DND-41 (cell line): Measurements from ENCODE around the gene HSD3B1.
A peak's percentile ranks its signal among the peaks of the same experiment; 100 is the strongest.

Experiments used
- ATAC-seq: fragments of 200-7000 bp; cut with Tn5 transposase; 3 replicates; pipeline ENCODE4 v1.9.1; 2021; ENCODE audit warnings: low read depth; ENCODE audit not compliant: insufficient read depth
- DNase-seq: peaks from one replicate; pipeline ENCODE4 v3.0.0-alpha.2; 2020
- H2AFZ ChIP-seq: 2 replicates; pipeline ENCODE4 v1.6.0; 2012; ENCODE audit warnings: low read depth, low read length
- H3K27ac ChIP-seq: 2 replicates; pipeline ENCODE4 v1.5.1; 2012; ENCODE audit warnings: low read length, inconsistent platforms
- H3K27me3 ChIP-seq: fragments of 200-600 bp; sonication (generic); 2 replicates; pipeline ENCODE4 v1.6.0; 2012; ENCODE audit warnings: low read length, mild to moderate bottlenecking, inconsistent platforms; ENCODE audit not compliant: insufficient read depth, poor library complexity
- H3K36me3 ChIP-seq: 2 replicates; pipeline ENCODE4 v1.5.1; 2012; ENCODE audit warnings: low read length, inconsistent platforms; ENCODE audit not compliant: insufficient read depth
- H3K4me1 ChIP-seq: 2 replicates; pipeline ENCODE4 v1.5.1; 2012; ENCODE audit warnings: mild to moderate bottlenecking, low read length; ENCODE audit not compliant: insufficient read depth
- H3K4me2 ChIP-seq: 2 replicates; pipeline ENCODE4 v1.6.0; 2012; ENCODE audit warnings: mild to moderate bottlenecking, moderate library complexity, low read length, inconsistent platforms; ENCODE audit not compliant: insufficient read depth
- H3K4me3 ChIP-seq, 2 experiments: fragments of 200-600 bp in 1 of 2; shearing (Covaris generic) in 1 of 2; 2 replicates each; pipeline ENCODE4 v1.5.1; 2012 to 2016; ENCODE audit warnings: inconsistent platforms in 2 of 2, low read length in 2 of 2, mild to moderate bottlenecking in 2 of 2, low read depth in 1 of 2, moderate library complexity in 1 of 2
- H3K79me2 ChIP-seq: 2 replicates; pipeline ENCODE4 v1.6.0; 2012; ENCODE audit warnings: low read length, inconsistent platforms; ENCODE audit not compliant: insufficient read depth
- H3K9ac ChIP-seq: 2 replicates; pipeline ENCODE4 v1.6.0; 2012; ENCODE audit warnings: low read depth, mild to moderate bottlenecking, inconsistent platforms, low read length, moderate library complexity
- H3K9me3 ChIP-seq: 2 replicates; pipeline ENCODE4 v1.5.1; 2012; ENCODE audit warnings: low read length, moderate library complexity, mild to moderate bottlenecking, inconsistent platforms; ENCODE audit not compliant: insufficient read depth, severe bottlenecking
- H4K20me1 ChIP-seq: 2 replicates; pipeline ENCODE4 v1.6.0; 2012; ENCODE audit warnings: low read length; ENCODE audit not compliant: insufficient read depth
- EZH2 ChIP-seq: IDR thresholded peaks from 3 replicates; pipeline ENCODE4 v1.6.1; 2012; ENCODE audit warnings: borderline replicate concordance, low read depth, mild to moderate bottlenecking, moderate library complexity, low read length, inconsistent platforms; ENCODE audit not compliant: severe bottlenecking
- TF ChIP-seq, protein P1 (sequence below): IDR thresholded peaks from 2 replicates; pipeline ENCODE4 v1.5.1; 2012; ENCODE audit warnings: borderline replicate concordance, low read length, moderate library complexity, mild to moderate bottlenecking; ENCODE audit not compliant: poor library complexity, severe bottlenecking; ENCODE audit errors: extremely low read depth

The HSD3B1 gene

DNA sequence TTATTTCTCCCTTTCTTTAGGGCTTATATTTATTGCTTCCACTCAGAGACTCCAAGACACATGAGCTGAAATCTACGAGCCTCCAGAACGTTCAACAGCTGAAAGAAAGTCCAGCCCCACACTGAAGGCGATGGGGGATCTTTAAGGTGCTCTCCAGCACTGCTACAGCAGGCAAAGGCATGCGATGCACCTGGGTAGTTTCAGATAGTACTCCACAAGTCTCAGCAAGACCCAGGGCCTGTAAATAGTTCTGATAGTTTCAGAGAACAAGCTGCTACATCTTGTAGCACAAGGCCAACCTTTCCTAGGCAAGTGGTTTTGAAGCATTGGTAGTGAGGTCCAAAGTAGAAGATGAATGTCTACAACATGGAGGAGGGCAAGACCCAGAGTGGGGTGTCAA, 2.2 kb upstream of the HSD3B1 start:
- Histone ChIP-seq H3K4me2 (no peak overlapping the region), H3K9ac (no peak overlapping the region), H2AFZ (no peak overlapping the region), H3K36me3 (no peaks in the 10 kb centered on the region), H3K9me3 (no peaks in the 10 kb centered on the region), H3K4me1 (no peaks in the 10 kb centered on the region), H3K27ac (no peak overlapping the region), H3K27me3 (peaks cover 4% of the 10 kb centered on the region), H4K20me1 (no peaks in the 10 kb centered on the region), H3K4me3 (no peak overlapping the region), H3K79me2 (no peaks in the 10 kb centered on the region)
- TF ChIP-seq, protein P1, sequence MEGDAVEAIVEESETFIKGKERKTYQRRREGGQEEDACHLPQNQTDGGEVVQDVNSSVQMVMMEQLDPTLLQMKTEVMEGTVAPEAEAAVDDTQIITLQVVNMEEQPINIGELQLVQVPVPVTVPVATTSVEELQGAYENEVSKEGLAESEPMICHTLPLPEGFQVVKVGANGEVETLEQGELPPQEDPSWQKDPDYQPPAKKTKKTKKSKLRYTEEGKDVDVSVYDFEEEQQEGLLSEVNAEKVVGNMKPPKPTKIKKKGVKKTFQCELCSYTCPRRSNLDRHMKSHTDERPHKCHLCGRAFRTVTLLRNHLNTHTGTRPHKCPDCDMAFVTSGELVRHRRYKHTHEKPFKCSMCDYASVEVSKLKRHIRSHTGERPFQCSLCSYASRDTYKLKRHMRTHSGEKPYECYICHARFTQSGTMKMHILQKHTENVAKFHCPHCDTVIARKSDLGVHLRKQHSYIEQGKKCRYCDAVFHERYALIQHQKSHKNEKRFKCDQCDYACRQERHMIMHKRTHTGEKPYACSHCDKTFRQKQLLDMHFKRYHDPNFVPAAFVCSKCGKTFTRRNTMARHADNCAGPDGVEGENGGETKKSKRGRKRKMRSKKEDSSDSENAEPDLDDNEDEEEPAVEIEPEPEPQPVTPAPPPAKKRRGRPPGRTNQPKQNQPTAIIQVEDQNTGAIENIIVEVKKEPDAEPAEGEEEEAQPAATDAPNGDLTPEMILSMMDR: no peak
- no peak for TF ChIP-seq EZH2
- ATAC-seq (no peak), DNase-seq (no peak)

DNA sequence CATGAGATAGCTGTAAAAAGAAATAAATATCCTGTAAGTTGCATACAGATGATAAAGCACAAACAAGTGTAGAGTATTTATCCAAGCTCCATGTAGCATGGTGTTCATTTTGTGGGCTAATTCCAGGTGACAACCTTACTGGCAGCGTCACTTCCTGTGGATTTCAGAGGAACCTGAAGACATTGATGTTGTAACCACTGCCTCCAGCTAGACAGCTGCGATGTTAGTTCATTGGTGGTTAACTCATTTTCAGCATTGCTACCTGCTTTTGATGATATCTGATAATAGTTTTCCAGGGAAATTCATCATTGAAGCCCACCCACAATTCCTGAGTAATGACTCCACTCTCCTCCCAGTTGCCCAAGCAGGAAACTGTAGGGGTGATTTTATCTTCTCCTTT, 3.0 kb downstream of the HSD3B1 start:
- peak; percentile 5 for DNase-seq
- H3K4me3 ChIP-seq: no peak overlapping the region
- H3K79me2 ChIP-seq: no peaks in the 10 kb centered on the region
- no peak overlapping the region for H2AFZ ChIP-seq
- no peaks in the 10 kb centered on the region for H4K20me1 ChIP-seq
- no peaks in the 10 kb centered on the region for H3K9me3 ChIP-seq
- TF ChIP-seq EZH2: no peak
- TF ChIP-seq, protein P1: no peak
- H3K4me2 ChIP-seq: no peak overlapping the region
- H3K36me3 ChIP-seq: no peaks in the 10 kb centered on the region
- H3K27ac ChIP-seq: no peak overlapping the region
- ATAC-seq: peak; percentile 42; the same call in 1 of the 3 replicates
- no peak overlapping the region for H3K9ac ChIP-seq
- H3K27me3 ChIP-seq: peaks cover 4% of the 10 kb centered on the region
- no peaks in the 10 kb centered on the region for H3K4me1 ChIP-seq

DNA sequence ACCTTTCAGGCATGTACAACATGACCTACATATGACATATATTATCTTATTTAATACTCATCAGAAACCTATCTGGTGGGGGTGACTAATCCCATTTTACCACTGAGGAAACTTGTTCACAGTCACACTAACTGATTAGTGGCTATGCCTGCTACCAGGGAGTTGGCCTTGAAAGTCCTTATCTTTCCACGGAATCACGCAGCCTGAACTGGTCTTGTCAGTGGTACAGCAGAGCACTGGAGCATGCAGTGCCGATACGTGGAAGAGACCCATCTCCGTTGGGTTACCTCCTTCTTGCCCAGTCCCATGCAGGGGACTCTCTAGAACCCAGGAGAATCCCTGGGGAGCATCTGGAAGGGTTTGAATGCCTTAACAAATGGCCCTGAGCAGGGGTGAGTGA, 8.2 kb downstream of the HSD3B1 start:
- no peak overlapping the region for H2AFZ ChIP-seq
- DNase-seq: no peak
- H3K79me2 ChIP-seq: no peaks in the 10 kb centered on the region
- no peaks in the 10 kb centered on the region for H3K27me3 ChIP-seq
- no peaks in the 10 kb centered on the region for H3K9me3 ChIP-seq
- no peaks in the 10 kb centered on the region for H3K36me3 ChIP-seq
- H3K27ac ChIP-seq: no peak overlapping the region
- no peak for TF ChIP-seq EZH2
- TF ChIP-seq, protein P1: no peak
- no peak overlapping the region for H3K4me3 ChIP-seq
- no peak overlapping the region for H3K9ac ChIP-seq
- no peak overlapping the region for H3K4me2 ChIP-seq
- no peaks in the 10 kb centered on the region for H4K20me1 ChIP-seq
- ATAC-seq: no peak
- H3K4me1 ChIP-seq: no peaks in the 10 kb centered on the region

DNA sequence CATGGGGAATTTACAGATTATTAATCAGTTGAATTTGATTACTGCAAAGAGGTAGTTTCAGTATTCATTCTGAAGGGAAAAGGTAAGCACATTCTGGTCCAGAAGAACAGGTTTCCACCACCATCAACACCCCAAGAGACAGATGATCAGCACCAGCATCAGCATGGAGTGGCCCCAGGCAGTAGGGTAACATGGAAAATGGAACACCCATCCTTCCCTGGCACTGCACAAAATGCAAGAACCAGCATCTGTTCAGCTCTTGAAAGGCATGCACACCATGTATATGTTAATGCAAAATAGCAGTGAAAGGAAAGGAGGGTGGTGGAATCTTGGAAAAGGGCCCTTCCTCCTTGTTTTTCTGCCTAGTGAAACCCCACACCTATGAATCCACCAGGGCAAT, 9.2 kb downstream of the HSD3B1 start:
- no peak for TF ChIP-seq EZH2
- TF ChIP-seq, protein P1: no peak
- Histone ChIP-seq H4K20me1 (no peaks in the 10 kb centered on the region), H3K27ac (no peak overlapping the region), H3K9me3 (no peaks in the 10 kb centered on the region), H2AFZ (no peak overlapping the region), H3K36me3 (no peaks in the 10 kb centered on the region), H3K4me3 (no peak overlapping the region), H3K27me3 (no peaks in the 10 kb centered on the region), H3K4me1 (no peaks in the 10 kb centered on the region), H3K79me2 (no peaks in the 10 kb centered on the region), H3K9ac (no peak overlapping the region), H3K4me2 (no peak overlapping the region)
- ATAC-seq (no peak), DNase-seq (no peak)
